HepG2 (cell line): ENCODE measurements around the gene BSND. TPM values are rescaled to one million over a fixed set of nuclear protein-coding genes. Genes with fewer than 3 reads are reported as not detected.
"Not testable (repeated sequence)": the region's sequence is repeated elsewhere in the genome, so short reads cannot be mapped to it uniquely, and the experiment has no call there.

Experiments
- ATAC-seq: fragments of 200-7000 bp; cut with Tn5 transposase; 3 replicates; pipeline ENCODE4 v1.9.1; 2020; ENCODE audit warnings: mild to moderate bottlenecking, moderate library complexity
- BruUV-seq: library from RNA; stranded (reverse); fragments of 400-500 nt; replicated peaks from 2 replicates; lab custom pipeline; 2021; lab: Mats Ljungman, UMichigan
- CTCF ChIA-PET: fragments of 300-600 bp; formaldehyde crosslinking; extraction: SDS; loops from one replicate; lab custom pipeline; 2021; ENCODE audit warnings: low total read pairs, inconsistent platforms, low intra/inter-chr PET ratio; lab: Yijun Ruan, JAX
- POLR2A ChIA-PET: fragments of 350-600 bp; sonication (Branson Sonifier 250); formaldehyde crosslinking; loops from one replicate; lab custom pipeline; 2020; ENCODE audit warnings: antibody characterized with exemption, inconsistent platforms; lab: Yijun Ruan, JAX
- DNase-seq: peaks from one replicate; pipeline ENCODE4 v3.0.0-alpha.2; 2015; ENCODE audit warnings: low spot score
- FAIRE-seq: peaks from 3 replicates; lab custom pipeline; 2011; peaks lifted over from hg19 to GRCh38; lab: Jason Lieb, UNC
- H2AFZ ChIP-seq: one replicate; pipeline ENCODE4 v1.6.1; 2011; ENCODE audit warnings: low read length, inconsistent platforms
- H3K27ac ChIP-seq: fragments of 300-600 bp; 3 replicates; pipeline ENCODE4 v1.8.0; 2011; ENCODE audit warnings: mixed run types, mild to moderate bottlenecking, mixed read lengths, low read length, inconsistent platforms; ENCODE audit not compliant: insufficient read depth; ENCODE audit errors: extremely low read length
- H3K27me3 ChIP-seq, 2 experiments: fragments of 200-600 bp in 1 of 2; 2 replicates in 1 of 2; 3 replicates in 1 of 2; pipeline versions ENCODE4 v1.6.0 to v1.8.0; 2011; ENCODE audit warnings: low read length in 2 of 2, mild to moderate bottlenecking in 2 of 2, moderate library complexity in 2 of 2, inconsistent platforms in 1 of 2; ENCODE audit not compliant: insufficient read depth in 2 of 2, control insufficient read depth in 1 of 2
- H3K36me3 ChIP-seq, 2 experiments: fragments of 200-600 bp in 1 of 2; replicated peaks in 1 of 2; 2 replicates in 1 of 2; 3 replicates in 1 of 2; pipeline versions ENCODE4 v1.5.1 to v1.8.0; 2011; ENCODE audit warnings: low read length in 2 of 2, inconsistent platforms in 1 of 2; ENCODE audit not compliant: insufficient read depth in 2 of 2, control insufficient read depth in 1 of 2
- H3K4me1 ChIP-seq: 2 replicates; pipeline ENCODE4 v1.5.1; 2012; ENCODE audit warnings: low read length, inconsistent platforms; ENCODE audit not compliant: insufficient read depth
- H3K4me2 ChIP-seq: 2 replicates; pipeline ENCODE4 v1.6.0; 2011; ENCODE audit warnings: low read depth, low read length, inconsistent platforms
- H3K4me3 ChIP-seq, 3 experiments: fragments of 200-600 bp in 1 of 3; sonication (generic), shearing (Covaris generic) in 1 of 3; replicated peaks in 1 of 3; 2 replicates each; pipeline ENCODE4 v1.5.1; 2011 to 2016; ENCODE audit warnings: low read length in 3 of 3, inconsistent platforms in 2 of 3, low read depth in 2 of 3, mild to moderate bottlenecking in 2 of 3, control low read depth in 1 of 3, mixed read lengths in 1 of 3; ENCODE audit not compliant: insufficient read depth in 1 of 3
- H3K79me2 ChIP-seq: one replicate; pipeline ENCODE4 v1.6.1; 2011; ENCODE audit warnings: low read length, inconsistent platforms; ENCODE audit not compliant: insufficient read depth
- H3K9ac ChIP-seq: 2 replicates; pipeline ENCODE4 v1.6.0; 2011; ENCODE audit warnings: mild to moderate bottlenecking, low read depth, low read length, inconsistent platforms; ENCODE audit not compliant: insufficient read depth
- H3K9me3 ChIP-seq: 2 replicates; pipeline ENCODE4 v1.5.1; 2012; ENCODE audit warnings: mild to moderate bottlenecking, low read length
- H4K20me1 ChIP-seq: 2 replicates; pipeline ENCODE4 v1.6.0; 2011; ENCODE audit warnings: inconsistent platforms, mild to moderate bottlenecking, low read length, moderate library complexity; ENCODE audit not compliant: insufficient read depth
- MZF1 ChIP-seq: sonication (generic); formaldehyde crosslinking; IDR thresholded peaks from 2 replicates; pipeline ENCODE4 v1.8.1; 2023; ENCODE audit warnings: mild to moderate bottlenecking, missing genetic modification reagents, borderline replicate concordance
- SNAPC4 ChIP-seq: sonication (generic); formaldehyde crosslinking; IDR thresholded peaks from 2 replicates; pipeline ENCODE4 v1.4.0; 2020; ENCODE audit warnings: mild to moderate bottlenecking, missing genetic modification reagents
- SOX13 ChIP-seq, 3 experiments: fragments of 450-650 bp in 1 of 3; sonication (generic) in 1 of 3; formaldehyde crosslinking in 1 of 3; IDR thresholded peaks in 2 of 3; conservative IDR thresholded peaks in 1 of 3; 2 replicates each; pipeline versions ENCODE4 v1.5.0 to v1.6.1; 2016 to 2020; ENCODE audit warnings: antibody characterized with exemption in 1 of 3, mild to moderate bottlenecking in 1 of 3, missing compliant biosample characterization in 1 of 3, missing genetic modification reagents in 1 of 3, moderate library complexity in 1 of 3
- TOE1 ChIP-seq: sonication (generic); formaldehyde crosslinking; IDR thresholded peaks from 2 replicates; pipeline ENCODE4 v1.4.0; 2020; ENCODE audit warnings: mild to moderate bottlenecking, missing genetic modification reagents
- TOPORS ChIP-seq: sonication (generic); formaldehyde crosslinking; IDR thresholded peaks from 2 replicates; pipeline ENCODE4 v1.8.0; 2023; ENCODE audit warnings: mild to moderate bottlenecking, missing genetic modification reagents
- ZC3H13 ChIP-seq: sonication (generic); formaldehyde crosslinking; IDR thresholded peaks from 2 replicates; pipeline ENCODE4 v1.8.1; 2023; ENCODE audit warnings: mild to moderate bottlenecking, missing genetic modification reagents, moderate library complexity
- ZNF709 ChIP-seq: sonication (generic); formaldehyde crosslinking; IDR thresholded peaks from 2 replicates; pipeline ENCODE4 v1.5.0; 2020; ENCODE audit warnings: mild to moderate bottlenecking, missing genetic modification reagents
- ZNF710 ChIP-seq: sonication (generic); formaldehyde crosslinking; IDR thresholded peaks from 2 replicates; pipeline ENCODE4 v1.5.0; 2020; ENCODE audit warnings: mild to moderate bottlenecking, missing genetic modification reagents, borderline replicate concordance
- WGBS: methylation state at CpG from one replicate; pipeline ENCODE4 v1.1.6; 2017; ENCODE audit warnings: low lambda C conversion rate; 5-methylcytosine and 5-hydroxymethylcytosine counted together
- in situ Hi-C: cut with HindIII; loops from 2 replicates; pipeline ENCODE4 v1.10.0; 2017; ENCODE audit warnings: low pct_unique_long_range_greater_than_20kb; ENCODE audit not compliant: extremely low pct_ligation_motif_present
- intact Hi-C: fragments of 100-400 bp; cut with micrococcal nuclease; formaldehyde crosslinking; loops from one replicate; pipeline ENCODE4 v1.10.0; 2022; ENCODE audit not compliant: unreplicated experiment
- polyA plus RNA-seq, 8 experiments: library from polyadenylated mRNA; depleted of rRNA in 3 of 8; stranded (reverse) in 7 of 8; unstranded in 1 of 8; fragments of >200 nt; fragmentation: Illumina TruSeq in 4 of 8; extraction: Trizol in 4 of 8; gene quantifications; 2 replicates each; pipeline versions ENCODE4 v1.2.1 to v1.2.3, GENCODE V29; 2011 to 2016; ENCODE audit warnings: low read depth in 4 of 8, missing spikeins in 1 of 8, mixed read lengths in 1 of 8; ENCODE audit not compliant: insufficient read depth in 1 of 8
- total RNA-seq, 5 experiments: library from RNA; depleted of rRNA; stranded (reverse); fragments of >200 nt; fragmentation: Illumina TruSeq; extraction: Trizol; gene quantifications; 2 replicates each; pipeline ENCODE4 v1.2.3, GENCODE V29; 2016; ENCODE audit warnings: low read depth in 1 of 5
- TF ChIP-seq, protein P1 (sequence below): sonication (generic); formaldehyde crosslinking; IDR thresholded peaks from 2 replicates; pipeline ENCODE4 v1.4.0; 2020; ENCODE audit warnings: missing genetic modification reagents, borderline replicate concordance

Gene BSND
- total and polyA plus RNA-seq, 2 of the 13 experiments (the other 11 are each of a cell fraction or from before 2014, with no cell fraction given), result not detected

GRCh38 chr1:54962612-54963395 lies 35.9 kb upstream of the BSND start (continued):
- TF ChIP-seq SOX13 (IDR thresholded peaks at IDR 0.05), result no peak
- TF ChIP-seq SOX13 (CRISPR knock-in tag; conservative IDR thresholded peaks at IDR 0.05 in 1 of 2, IDR thresholded peaks at IDR 0.05 in 1 of 2), result no peak
- no peak for TF ChIP-seq ZNF709 (CRISPR knock-in tag)
- TF ChIP-seq TOPORS (CRISPR knock-in tag), result no peak
- no peak for TF ChIP-seq ZNF710 (CRISPR knock-in tag)
- TF ChIP-seq, protein P1, sequence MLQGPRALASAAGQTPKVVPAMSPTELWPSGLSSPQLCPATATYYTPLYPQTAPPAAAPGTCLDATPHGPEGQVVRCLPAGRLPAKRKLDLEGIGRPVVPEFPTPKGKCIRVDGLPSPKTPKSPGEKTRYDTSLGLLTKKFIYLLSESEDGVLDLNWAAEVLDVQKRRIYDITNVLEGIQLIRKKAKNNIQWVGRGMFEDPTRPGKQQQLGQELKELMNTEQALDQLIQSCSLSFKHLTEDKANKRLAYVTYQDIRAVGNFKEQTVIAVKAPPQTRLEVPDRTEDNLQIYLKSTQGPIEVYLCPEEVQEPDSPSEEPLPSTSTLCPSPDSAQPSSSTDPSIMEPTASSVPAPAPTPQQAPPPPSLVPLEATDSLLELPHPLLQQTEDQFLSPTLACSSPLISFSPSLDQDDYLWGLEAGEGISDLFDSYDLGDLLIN (CRISPR knock-in tag), result no peak
- TF ChIP-seq TOE1 (CRISPR knock-in tag), result no peak
- no peak for TF ChIP-seq MZF1 (CRISPR knock-in tag)
- no peak for TF ChIP-seq ZC3H13 (CRISPR knock-in tag)
- TF ChIP-seq SNAPC4, result no peak

DNA sequence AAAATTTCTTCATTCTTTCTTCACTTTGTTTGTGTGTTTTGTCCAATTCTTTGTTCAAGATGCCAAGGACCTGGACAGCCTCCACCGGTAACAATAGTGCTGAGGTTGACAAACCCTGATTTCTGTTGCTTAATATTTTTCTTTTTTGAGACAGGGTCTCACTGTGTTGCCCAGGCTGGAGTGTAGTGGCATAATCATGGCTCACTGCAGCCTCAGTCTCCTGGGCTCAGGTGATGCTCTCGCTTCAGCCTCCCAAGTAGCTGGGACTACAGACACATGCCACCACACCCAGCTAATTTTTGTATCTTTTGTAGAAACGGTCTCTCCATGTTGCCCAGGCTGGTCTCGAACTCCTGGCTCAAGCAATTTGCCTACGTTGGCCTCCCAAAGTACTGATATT lies 34.9 kb upstream of the BSND start:
- WGBS, result 33% methylated on average over 5 of the region's 5 CpGs
- H3K4me3 ChIP-seq, DNase-seq, POLR2A ChIA-PET, CTCF ChIA-PET, H3K4me2 ChIP-seq, in situ Hi-C loops, intact Hi-C loops, ATAC-seq, H3K79me2 ChIP-seq, H3K9me3 ChIP-seq, H3K9ac ChIP-seq, H3K4me1 ChIP-seq, H4K20me1 ChIP-seq, FAIRE-seq, H2AFZ ChIP-seq, BruUV-seq, H3K36me3 ChIP-seq, H3K27ac ChIP-seq: not testable (repeated sequence)
- H3K27me3 ChIP-seq, result peaks cover 2 to 18% of the 10 kb centered on the region in 2 experiments; a peak in 2 of 5 replicates
